ENCODE results near the gene IGSF21. TPM values are rescaled to one million over a fixed set of nuclear protein-coding genes. Genes with fewer than 3 reads are reported as not detected.

The IGSF21 gene
- total and polyA plus RNA-seq, 2 of the 4 experiments (the other 2 are of a cell fraction) = not detected

GRCh38 chr1:18351735-18352134 lies 244.1 kb downstream of the IGSF21 start:
- in situ Hi-C loops (cut with MboI; ENCODE audit: low sequenced_read_pairs) (no loop called here), dilution Hi-C loops (cut with HindIII; ENCODE audit: low sequenced_read_pairs, unreplicated experiment) (no loop called here), intact Hi-C loops (cut with micrococcal nuclease) (no loop called here)
- Histone ChIP-seq H2BK20ac (ENCODE audit: low read depth, low read length) (no peak overlapping the region), H3K9me3 (ENCODE audit: control insufficient read depth, insufficient read depth, low read length) (peaks cover 34% of the 10 kb centered on the region), H3K9ac (ENCODE audit: low read depth, low read length) (no peak overlapping the region), H2AK5ac (ENCODE audit: low read depth, low read length) (no peak overlapping the region), H3K27ac (ENCODE audit: insufficient read depth, low read length) (no peak overlapping the region), H4K91ac (ENCODE audit: insufficient read depth, low read depth, low read length) (no peak overlapping the region), H3K27me3 (ENCODE audit: control insufficient read depth, insufficient read depth, low read length) (no peaks in the 10 kb centered on the region), H4K20me1 (ENCODE audit: insufficient read depth, low read length) (no peaks in the 10 kb centered on the region), H3K56ac (ENCODE audit: extremely low read depth, insufficient read depth, low read length) (no peak overlapping the region), H2AK9ac (replicated peaks; ENCODE audit: low read depth, low read length, poor library complexity) (no peak overlapping the region), H4K8ac (ENCODE audit: low read depth in 2 of 2, low read length in 2 of 2) (no peak overlapping the region), H2BK5ac (ENCODE audit: low read depth, low read length, poor library complexity, severe bottlenecking) (no peak overlapping the region), H3K79me1 (ENCODE audit: low read depth in 1 of 2, low read length in 2 of 2) (no peaks in the 10 kb centered on the region), H3K9me1 (ENCODE audit: insufficient read depth, low read length) (no peaks in the 10 kb centered on the region), H3K18ac (ENCODE audit: low read depth, low read length) (no peak overlapping the region), H3K4me2 (ENCODE audit: low read depth, low read length) (no peak overlapping the region), H2BK15ac (ENCODE audit: low read depth, low read length) (no peak overlapping the region), H3K23ac (ENCODE audit: low read depth, low read length) (no peak overlapping the region), H3K4me1 (ENCODE audit: control insufficient read depth, insufficient read depth, low read length) (no peaks in the 10 kb centered on the region), H3K36me3 (ENCODE audit: control insufficient read depth, insufficient read depth, low read length) (no peaks in the 10 kb centered on the region), H4K5ac (ENCODE audit: low read depth, low read length) (no peak overlapping the region), H2BK120ac (ENCODE audit: low read depth, low read length) (no peak overlapping the region), H3K14ac (replicated peaks; ENCODE audit: low read depth, low read length) (no peak overlapping the region), H3K4ac (ENCODE audit: low read depth, low read length) (no peak overlapping the region), H2AFZ (replicated peaks; ENCODE audit: low read length, poor library complexity) (no peak overlapping the region), H3K4me3 (ENCODE audit: insufficient read depth, low read depth, low read length) (no peak overlapping the region)
- ATAC-seq (ENCODE audit: low read depth) = no peak
- TF ChIP-seq NFE2L2 (IDR thresholded peaks at IDR 0.05; ENCODE audit: low read depth, low read length) (no peak), MAFK (IDR thresholded peaks at IDR 0.05; ENCODE audit: low read depth, low read length) (no peak), CHD1 (IDR thresholded peaks at IDR 0.05; ENCODE audit: low read depth, low read length) (no peak), BHLHE40 (IDR thresholded peaks at IDR 0.05; ENCODE audit: low read depth, low read length) (no peak), RCOR1 (IDR thresholded peaks at IDR 0.05; ENCODE audit: insufficient replicate concordance, low read length) (no peak), RFX5 (IDR thresholded peaks at IDR 0.05; ENCODE audit: low read depth, low read length) (no peak), RAD21 (IDR thresholded peaks at IDR 0.05; ENCODE audit: low read length) (no peak), SMC3 (IDR thresholded peaks at IDR 0.05; ENCODE audit: low read depth, low read length) (no peak), FOS (IDR thresholded peaks at IDR 0.05; ENCODE audit: low read depth, low read length) (no peak), MAZ (IDR thresholded peaks at IDR 0.05; ENCODE audit: borderline replicate concordance, low read depth, low read length) (no peak), CEBPB (IDR thresholded peaks at IDR 0.05; ENCODE audit: low read depth, low read length) (no peak), MXI1 (IDR thresholded peaks at IDR 0.05; ENCODE audit: borderline replicate concordance, low read depth, low read length) (no peak), POLR2A (IDR thresholded peaks at IDR 0.05; ENCODE audit: low read depth, low read length) (no peak)
- TF ChIP-seq, protein P1, sequence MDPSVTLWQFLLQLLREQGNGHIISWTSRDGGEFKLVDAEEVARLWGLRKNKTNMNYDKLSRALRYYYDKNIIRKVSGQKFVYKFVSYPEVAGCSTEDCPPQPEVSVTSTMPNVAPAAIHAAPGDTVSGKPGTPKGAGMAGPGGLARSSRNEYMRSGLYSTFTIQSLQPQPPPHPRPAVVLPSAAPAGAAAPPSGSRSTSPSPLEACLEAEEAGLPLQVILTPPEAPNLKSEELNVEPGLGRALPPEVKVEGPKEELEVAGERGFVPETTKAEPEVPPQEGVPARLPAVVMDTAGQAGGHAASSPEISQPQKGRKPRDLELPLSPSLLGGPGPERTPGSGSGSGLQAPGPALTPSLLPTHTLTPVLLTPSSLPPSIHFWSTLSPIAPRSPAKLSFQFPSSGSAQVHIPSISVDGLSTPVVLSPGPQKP (IDR thresholded peaks at IDR 0.05; ENCODE audit: borderline replicate concordance, low read depth, low read length) = no peak
- TF ChIP-seq, protein P2, sequence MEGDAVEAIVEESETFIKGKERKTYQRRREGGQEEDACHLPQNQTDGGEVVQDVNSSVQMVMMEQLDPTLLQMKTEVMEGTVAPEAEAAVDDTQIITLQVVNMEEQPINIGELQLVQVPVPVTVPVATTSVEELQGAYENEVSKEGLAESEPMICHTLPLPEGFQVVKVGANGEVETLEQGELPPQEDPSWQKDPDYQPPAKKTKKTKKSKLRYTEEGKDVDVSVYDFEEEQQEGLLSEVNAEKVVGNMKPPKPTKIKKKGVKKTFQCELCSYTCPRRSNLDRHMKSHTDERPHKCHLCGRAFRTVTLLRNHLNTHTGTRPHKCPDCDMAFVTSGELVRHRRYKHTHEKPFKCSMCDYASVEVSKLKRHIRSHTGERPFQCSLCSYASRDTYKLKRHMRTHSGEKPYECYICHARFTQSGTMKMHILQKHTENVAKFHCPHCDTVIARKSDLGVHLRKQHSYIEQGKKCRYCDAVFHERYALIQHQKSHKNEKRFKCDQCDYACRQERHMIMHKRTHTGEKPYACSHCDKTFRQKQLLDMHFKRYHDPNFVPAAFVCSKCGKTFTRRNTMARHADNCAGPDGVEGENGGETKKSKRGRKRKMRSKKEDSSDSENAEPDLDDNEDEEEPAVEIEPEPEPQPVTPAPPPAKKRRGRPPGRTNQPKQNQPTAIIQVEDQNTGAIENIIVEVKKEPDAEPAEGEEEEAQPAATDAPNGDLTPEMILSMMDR (conservative IDR thresholded peaks at IDR 0.05; ENCODE audit: low read depth, low read length) = no peak
- TF ChIP-seq, protein P3, sequence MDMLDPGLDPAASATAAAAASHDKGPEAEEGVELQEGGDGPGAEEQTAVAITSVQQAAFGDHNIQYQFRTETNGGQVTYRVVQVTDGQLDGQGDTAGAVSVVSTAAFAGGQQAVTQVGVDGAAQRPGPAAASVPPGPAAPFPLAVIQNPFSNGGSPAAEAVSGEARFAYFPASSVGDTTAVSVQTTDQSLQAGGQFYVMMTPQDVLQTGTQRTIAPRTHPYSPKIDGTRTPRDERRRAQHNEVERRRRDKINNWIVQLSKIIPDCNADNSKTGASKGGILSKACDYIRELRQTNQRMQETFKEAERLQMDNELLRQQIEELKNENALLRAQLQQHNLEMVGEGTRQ (IDR thresholded peaks at IDR 0.05; ENCODE audit: low read depth, low read length) = no peak
- BruUV-seq (replicated peaks) = no TSS peak
- POLR2A ChIA-PET (ENCODE audit: unreplicated experiment) = no interaction called here
- DNase-seq = no peak
- CTCF ChIA-PET = no interaction called here
- WGBS, 2 experiments (ENCODE audit: extremely low coverage in 2 of 2, insufficient read length in 1 of 2) = 10% methylated on average over 2 of the region's 10 CpGs; no CpG with 5 or more reads in 1 of the 2 experiments

Data from IMR-90 (cell line).